PFSK-1 (cell line): ENCODE results near the gene ZNF14.

Experiments used
- POLR2AphosphoS5 ChIP-seq: IDR thresholded peaks from 2 replicates; pipeline ENCODE4 v1.6.1; 2012; ENCODE audit warnings: low read depth, mild to moderate bottlenecking, control low read depth, low read length, moderate library complexity
- SIN3A ChIP-seq: IDR thresholded peaks from 2 replicates; pipeline ENCODE4 v1.6.1; 2012; ENCODE audit warnings: mild to moderate bottlenecking, low read length, moderate library complexity, borderline replicate concordance; ENCODE audit not compliant: insufficient read depth
- TAF1 ChIP-seq: IDR thresholded peaks from 2 replicates; pipeline ENCODE4 v1.6.1; 2012; ENCODE audit warnings: low read length, control low read depth, borderline replicate concordance; ENCODE audit not compliant: insufficient read depth
- TF ChIP-seq, protein P1 (sequence below), 2 experiments: IDR thresholded peaks; 2 replicates each; pipeline versions ENCODE4 v1.6.1 to v1.8.0; 2011 to 2012; ENCODE audit warnings: low read depth in 2 of 2, low read length in 2 of 2, control low read depth in 1 of 2, inconsistent platforms in 1 of 2, mild to moderate bottlenecking in 1 of 2, moderate library complexity in 1 of 2; ENCODE audit not compliant: insufficient read depth in 1 of 2

- TF ChIP-seq, protein P1, sequence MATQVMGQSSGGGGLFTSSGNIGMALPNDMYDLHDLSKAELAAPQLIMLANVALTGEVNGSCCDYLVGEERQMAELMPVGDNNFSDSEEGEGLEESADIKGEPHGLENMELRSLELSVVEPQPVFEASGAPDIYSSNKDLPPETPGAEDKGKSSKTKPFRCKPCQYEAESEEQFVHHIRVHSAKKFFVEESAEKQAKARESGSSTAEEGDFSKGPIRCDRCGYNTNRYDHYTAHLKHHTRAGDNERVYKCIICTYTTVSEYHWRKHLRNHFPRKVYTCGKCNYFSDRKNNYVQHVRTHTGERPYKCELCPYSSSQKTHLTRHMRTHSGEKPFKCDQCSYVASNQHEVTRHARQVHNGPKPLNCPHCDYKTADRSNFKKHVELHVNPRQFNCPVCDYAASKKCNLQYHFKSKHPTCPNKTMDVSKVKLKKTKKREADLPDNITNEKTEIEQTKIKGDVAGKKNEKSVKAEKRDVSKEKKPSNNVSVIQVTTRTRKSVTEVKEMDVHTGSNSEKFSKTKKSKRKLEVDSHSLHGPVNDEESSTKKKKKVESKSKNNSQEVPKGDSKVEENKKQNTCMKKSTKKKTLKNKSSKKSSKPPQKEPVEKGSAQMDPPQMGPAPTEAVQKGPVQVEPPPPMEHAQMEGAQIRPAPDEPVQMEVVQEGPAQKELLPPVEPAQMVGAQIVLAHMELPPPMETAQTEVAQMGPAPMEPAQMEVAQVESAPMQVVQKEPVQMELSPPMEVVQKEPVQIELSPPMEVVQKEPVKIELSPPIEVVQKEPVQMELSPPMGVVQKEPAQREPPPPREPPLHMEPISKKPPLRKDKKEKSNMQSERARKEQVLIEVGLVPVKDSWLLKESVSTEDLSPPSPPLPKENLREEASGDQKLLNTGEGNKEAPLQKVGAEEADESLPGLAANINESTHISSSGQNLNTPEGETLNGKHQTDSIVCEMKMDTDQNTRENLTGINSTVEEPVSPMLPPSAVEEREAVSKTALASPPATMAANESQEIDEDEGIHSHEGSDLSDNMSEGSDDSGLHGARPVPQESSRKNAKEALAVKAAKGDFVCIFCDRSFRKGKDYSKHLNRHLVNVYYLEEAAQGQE (IDR thresholded peaks at IDR 0.05; ENCODE audit: insufficient read depth in 1 of 2, low read depth in 2 of 2, low read length in 2 of 2): no peak
- no peak for TF ChIP-seq POLR2AphosphoS5
- TF ChIP-seq TAF1: no peak
- no peak for TF ChIP-seq SIN3A
Observed at GRCh38 chr19:19743176-19743575, 10.3 kb upstream of the ZNF14 start.
